M059J (cell line): ENCODE data around the gene G3BP1. TPM values are rescaled to one million over a fixed set of nuclear protein-coding genes. Genes with fewer than 3 reads are reported as not detected.

Source experiments
- DNase-seq: peaks from one replicate; pipeline ENCODE4 v3.0.0-alpha.2; 2012; ENCODE audit warnings: low read depth
- total RNA-seq: library from RNA; depleted of rRNA; stranded (reverse); fragments of >200 nt; shearing (Covaris generic); gene quantifications from 2 replicates; pipeline ENCODE4 v1.2.3, GENCODE V29; 2014; rRNA removed

The G3BP1 gene
- 124 and 167 TPM in 2 replicates for total RNA-seq

DNA sequence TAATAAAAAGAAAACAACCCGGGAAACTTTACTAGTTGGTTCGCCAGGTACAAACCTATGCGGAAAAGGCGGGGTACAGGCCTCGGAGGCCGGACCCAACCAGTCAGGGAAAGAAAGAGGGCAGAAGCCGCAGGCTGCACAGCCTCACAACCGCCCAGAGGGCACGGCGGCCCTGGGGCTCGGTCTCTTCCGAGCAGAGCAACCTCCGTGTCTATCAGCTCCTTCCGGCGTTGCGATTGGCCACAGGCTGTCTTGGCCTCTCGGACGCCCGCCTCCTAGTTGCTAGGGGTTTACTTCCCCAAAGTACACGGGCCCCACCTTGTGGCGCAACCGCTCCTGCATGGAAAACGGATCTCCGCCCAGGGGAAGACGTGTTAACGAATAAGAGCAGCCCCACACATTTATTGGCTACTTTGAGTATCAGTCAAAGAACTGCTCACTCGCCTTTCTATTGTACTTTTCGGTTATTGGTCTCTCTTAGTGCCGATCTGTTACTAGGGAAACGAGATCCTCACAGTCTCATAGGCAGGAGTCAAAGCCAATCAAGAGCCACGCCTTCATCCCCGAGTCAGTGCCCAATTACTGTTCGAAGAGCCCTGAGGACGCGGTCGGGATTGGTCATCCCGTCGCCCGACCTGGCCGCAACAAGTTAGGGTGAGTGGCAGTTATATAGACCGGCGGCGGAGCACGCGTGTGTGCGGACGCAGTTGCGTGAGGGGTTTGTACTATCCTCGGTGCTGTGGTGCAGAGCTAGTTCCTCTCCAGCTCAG lies at the start of gene G3BP1:
TSS of gene G3BP1 (plus strand) at position 696 of the 770 bp plus-strand sequence. CDS start 14,667 bp downstream, outside the sequence.
- DNase-seq: peak; percentile 100

DNA sequence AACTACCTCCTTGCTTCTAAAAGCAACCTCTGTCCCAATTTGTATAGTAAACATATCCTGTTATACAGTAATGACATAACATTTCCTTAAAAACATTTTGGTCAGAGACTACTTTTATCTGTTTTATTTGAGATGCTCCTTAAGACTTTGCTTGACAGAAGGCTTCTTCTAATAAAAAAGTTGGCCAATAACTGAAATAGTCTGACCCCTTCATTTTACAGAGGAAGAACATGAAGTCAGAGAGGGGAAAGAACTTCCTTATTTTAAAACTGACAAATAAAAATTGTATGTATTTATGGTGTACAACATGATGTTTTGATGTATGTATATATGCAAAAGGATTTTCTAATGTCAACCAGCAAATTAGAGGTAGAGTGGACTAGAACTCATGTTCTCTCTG lies 49.2 kb upstream of the G3BP1 start:
- no peak for DNase-seq

DNA sequence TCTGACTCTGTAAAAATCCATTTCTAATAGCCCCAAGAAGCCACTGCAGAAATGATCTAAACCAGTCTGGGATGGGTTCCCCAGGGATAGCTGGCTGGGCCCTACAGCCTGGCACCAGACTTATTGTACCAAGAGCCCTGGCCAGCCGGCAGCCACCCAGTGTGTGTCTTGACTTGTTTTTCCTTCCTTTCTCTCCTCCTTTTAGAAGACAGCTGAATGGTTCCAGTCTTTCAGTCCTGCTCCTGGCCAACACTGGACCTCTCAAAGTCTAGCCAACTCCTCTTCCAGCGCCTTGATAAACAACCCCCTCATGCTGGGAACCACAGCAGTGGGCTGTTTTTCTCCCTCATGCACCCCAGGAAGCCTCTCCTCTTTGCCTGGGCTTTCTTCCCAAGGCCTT lies 47.4 kb upstream of the G3BP1 start:
- no peak for DNase-seq

DNA sequence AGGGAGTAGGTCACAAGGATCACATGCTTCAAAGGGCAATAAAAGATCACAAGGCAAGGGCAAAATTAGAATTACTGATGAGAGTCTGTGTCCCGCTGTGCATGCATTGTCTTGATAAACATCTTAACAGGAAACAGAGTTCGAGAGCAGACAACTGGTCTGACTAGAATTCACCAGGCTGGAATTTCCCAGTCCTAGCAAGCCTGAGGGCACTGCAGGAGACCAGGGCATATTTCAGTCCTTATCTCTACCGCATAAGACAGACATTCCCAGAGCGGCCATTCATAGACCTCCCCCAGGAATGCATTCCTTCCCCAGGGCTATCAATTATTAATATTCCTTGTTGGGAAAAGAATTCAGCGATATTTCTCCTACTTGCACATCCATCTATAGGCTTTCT lies 42.2 kb upstream of the G3BP1 start:
- peak; percentile 32 for DNase-seq

DNA sequence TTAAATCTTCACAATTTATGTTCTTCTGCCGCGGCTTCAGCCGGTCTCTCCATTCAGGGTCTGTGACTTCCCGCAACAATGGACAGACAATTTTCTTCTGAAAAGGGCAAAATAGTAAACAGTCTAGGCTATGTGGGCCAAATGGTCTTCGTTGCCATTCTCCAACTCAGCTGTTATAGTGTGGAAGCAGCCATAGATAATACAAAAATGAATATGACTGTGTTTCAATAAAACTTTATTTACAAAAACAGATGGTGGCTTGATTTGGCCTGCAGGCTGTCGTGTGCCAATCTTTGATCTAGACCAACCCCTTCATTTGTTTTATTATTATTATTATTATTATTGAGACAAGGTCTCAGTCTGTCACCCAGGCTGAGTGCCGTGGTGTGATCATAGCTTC lies 41.4 kb upstream of the G3BP1 start:
- DNase-seq: no peak

DNA sequence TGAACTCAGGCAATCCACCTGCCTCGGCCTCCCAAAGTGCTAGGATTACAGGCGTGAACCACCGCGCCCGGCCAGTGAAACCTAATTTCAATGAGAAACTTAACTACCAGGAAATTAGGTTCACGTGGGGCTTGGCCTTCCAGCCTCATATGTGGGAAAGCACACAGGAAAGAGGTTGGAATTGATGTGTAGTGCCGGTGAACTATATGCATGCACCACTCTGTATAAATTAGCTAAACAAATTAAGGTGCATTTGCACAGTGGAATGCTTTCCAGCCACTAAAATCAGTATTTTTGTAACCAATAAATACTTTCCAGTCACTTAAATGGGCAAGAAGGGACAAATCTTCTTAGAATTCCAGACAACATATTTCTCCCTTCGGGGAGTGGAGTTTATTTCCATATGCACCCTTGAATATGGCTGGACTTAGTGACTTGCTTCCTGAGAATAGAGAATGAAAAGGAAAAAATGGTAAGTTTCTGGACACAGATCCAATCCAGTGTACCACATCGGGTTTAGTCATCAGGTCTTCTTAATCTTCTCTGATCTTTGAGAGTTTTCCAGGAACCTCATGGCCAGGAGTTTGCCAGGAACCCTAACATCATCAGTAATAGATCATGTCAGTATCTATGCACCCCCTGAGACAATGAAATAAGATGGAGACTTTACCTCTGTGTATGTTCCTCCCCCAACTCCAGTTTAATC lies 38.2 kb upstream of the G3BP1 start:
- peak; percentile 68 for DNase-seq

DNA sequence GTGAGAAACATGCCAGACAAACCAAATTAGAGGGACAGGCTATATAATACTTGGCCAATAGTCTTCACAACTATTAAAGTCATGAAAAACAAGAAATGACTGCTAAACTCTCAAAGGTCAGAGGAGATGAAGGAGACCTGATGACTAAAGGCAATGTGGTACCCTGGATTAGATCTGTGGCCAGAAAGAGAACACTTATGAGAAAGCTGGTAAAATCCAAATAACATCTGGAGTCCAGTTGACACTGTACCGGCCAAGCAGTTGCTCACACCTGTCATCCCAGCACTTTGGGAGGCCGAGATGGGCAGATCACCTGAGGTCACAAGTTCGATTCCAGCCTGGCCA lies 37.7 kb upstream of the G3BP1 start:
- DNase-seq: no peak

DNA sequence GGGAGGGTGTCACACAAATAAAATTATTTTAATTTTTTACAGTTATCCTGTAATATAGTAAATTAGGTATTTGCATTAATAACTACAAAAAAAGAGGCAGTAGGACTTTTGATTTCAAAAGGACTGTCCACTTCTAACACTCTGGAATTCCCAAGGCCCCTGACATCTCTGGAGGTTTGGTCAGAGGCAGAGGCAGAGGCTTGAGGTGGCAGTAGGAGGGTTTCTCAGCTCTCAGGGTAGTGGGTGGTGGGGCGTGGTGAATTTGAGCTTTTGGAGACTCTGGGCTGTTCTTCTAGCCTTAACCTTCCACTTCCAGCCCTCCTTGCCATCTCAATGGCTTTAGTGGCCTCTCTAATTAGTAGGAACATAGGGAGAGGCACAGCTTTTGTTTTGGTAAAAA lies 36.1 kb upstream of the G3BP1 start:
- DNase-seq: no peak

DNA sequence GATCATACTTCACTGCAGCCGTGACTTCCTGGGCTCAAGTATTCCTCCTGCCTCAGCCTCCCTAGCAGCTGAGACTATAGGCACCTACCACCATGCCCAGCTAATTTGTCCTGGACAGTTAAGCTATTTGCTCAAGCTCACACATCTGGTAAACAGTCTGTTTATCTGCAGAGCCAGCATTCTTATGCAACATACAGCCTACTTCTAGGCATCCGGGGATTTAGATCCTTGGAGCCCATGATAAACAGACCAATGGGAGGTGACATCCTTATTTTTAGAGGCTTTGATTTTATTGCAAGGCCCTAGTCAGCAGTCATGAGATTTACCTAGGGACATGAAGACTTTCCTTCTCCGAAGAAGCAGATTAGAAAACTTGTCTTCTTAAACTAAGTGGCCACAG lies 34.3 kb upstream of the G3BP1 start:
- no peak for DNase-seq

DNA sequence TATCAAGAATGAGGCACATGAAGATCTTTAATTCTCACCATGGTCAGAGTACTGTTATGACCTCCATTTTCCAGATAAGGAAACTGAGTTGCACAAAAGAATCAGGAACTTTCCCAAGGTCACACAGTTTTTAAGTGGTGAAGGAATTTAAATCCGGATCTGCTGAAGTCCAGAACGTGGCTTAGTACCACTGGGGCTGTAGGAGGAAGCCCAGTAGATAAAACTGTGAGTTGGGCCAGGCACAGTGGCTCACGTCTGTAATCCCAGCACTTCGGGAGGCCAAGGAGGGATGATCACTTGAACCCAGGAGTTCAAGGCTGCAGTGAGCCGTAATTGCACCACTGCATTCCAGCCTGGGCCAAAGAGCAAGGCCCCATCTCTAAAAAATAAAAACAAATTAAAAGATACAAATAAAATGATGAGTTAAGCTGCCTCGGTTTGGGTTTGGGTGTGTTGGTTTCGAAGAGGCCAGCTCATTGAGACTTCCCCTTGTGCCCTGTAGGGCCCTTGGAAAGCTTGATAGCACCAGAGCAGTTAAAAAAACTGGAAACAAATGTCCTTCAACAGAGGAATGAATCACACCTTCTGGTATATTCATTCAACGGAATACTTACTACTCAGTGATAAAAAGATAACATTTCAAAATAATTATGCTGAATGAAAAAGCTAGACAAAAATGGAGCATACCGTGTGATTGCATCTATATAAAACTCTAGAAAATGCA lies 33.5 kb upstream of the G3BP1 start:
- peak; percentile 76 for DNase-seq

DNA sequence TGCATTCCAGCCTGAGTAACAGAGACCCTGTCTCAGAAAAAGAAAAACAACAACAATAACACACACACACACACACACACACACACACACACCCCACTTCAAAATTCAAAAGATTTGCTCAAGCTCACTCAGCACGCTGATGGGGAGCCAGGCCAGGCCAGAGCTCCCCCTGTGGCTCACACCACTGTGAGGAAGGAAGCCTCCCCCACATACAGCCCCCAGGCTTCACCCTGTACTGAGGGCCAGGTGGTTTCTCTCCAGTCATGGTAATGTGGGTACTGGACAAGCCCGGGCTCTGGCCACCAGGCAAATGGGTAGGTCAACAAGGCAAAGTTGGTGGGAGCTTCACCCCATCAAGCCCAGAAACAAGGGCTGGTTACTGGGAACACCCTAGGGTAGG lies 32.4 kb upstream of the G3BP1 start:
- DNase-seq: peak; percentile 53

DNA sequence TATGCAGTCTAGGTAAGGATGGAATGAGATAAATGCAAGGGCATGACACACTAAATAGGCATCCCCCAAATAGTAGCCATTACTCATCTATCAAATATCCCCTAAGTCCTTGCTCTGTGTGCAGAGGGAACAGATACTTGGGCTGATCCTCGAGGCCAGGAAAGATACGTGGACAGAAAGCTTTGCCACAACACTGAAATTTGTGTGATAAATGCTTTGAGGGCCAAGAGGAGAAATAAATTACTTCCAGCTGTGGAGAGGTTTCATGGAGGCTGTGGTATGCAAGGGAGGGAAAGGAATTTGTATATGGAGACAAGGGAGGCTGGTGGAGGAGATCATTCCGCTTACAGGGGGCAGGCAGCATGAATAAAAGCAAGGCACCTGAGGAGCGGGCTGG lies 31.8 kb upstream of the G3BP1 start:
- DNase-seq: peak; percentile 94

DNA sequence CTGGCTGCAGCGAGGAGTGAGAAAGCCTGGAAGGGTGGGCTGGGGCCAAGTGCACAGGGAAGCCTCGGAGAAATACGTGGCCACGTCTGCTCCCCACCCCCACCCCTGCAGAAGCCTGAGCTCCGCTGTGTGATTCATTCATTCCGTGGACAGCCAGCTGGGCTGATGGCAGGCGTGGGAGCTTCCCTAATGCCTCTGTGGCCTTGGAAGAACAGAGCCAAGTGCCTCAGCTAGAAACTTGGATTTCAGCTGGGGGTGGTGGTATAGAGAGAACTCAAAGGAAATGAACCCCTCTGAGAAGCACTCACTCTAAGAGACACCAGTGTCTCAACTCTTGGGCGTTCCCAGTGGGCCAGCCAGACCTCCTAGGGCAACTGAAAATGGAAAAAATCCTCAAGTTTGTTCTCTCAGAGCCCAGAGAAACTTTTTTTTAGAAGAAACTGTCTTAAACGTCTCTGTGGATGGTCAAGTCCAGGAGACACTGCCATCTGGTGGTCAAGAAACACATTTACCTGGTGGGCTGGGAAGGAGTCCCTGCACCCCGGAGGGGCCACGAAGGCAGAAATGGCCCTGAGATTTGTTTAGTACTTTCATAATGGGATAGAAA lies 31.3 kb upstream of the G3BP1 start:
- DNase-seq: peak; percentile 90

DNA sequence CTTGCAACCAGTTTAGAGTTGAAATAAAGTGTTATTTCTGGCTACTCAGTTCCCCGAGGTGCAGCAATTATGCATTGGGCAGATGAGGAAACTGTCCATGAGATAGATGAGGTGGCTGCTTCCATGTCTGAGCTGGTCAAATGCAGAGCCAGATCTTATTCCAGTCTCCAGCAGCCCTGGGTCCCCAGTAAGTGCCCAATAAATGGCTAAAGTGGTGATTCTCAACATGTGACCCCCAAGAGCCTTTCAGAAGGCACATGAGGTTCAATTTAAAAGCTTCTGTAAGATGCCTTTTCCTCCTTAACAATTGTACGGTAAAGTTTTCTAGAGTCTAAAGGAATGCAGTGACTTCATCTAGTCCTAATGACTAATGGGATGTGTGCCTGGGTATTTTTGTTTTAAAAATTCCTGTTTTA lies 30.8 kb upstream of the G3BP1 start:
- peak; percentile 77 for DNase-seq

DNA sequence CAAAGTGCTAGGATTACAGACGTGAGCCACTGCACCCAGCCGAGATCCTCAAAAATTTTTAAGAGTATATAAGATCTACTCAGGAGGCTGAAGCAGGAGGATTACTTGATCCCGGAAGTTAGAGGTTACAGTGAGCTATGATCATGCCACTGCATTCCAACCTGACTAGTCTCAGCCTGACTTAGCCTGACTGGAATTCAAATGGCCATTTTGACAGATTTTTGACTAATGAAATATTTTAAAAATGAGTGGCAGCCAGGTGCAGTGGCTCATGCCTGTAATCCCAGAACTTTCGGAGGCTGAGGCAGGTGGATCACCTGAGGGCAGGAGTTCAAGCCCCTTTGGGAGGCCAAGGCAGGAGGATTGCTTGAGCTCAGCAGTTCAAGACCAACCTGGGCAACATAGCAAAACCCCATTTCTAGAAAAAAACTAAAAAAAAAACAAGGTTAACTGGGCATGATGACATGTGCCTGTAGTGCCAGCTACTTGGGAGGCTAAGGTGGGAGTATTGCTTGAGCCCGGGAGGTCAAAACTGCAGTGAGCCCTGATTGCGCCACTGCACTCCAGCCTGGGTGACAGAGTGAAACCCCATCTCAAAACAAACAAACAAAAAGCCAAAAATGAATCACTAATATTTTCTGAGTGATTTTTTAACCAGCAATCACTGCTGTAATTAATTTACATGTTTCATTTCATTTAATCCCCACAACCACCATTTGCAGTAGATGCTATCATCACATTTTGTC lies 29.9 kb upstream of the G3BP1 start:
- peak; percentile 88 for DNase-seq

DNA sequence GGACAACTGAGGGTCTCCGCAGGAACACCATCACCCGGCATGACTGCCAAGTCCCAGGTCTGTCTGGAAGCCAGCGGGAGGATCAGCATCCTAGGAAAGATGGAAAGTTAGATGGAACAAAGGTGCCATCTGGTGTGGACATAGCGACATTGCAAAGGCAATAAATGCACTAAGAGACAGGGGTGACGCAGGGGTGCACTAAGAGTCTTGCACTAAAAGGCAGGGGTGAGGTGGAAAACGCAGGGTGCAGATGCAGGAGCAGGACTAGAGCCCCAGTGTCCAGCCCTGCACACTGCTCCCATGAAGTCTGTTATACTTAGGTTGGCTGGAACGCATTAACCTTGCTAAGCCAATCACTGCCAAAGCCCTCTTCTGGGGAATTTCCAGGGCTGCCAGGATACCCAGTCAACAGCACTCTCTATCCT lies 28.9 kb upstream of the G3BP1 start:
- peak; percentile 75 for DNase-seq

DNA sequence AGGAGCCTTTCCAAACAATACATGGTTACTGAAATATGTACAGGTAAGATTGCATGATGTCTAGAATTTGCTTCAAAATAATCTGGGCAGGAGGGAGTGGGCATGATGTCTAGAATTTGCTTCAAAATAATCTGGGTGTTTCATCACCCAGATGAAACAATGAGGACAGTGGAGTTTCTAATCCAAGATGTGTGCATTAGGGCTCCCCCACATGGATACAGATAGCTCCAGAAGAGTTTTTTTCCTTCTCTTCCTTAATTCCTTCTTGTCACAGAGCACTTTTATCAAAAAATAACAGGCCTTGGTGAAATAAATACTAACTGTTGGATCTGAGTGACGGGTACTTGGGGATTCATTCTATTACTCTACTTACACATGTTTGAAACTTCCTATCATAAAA lies 28.2 kb upstream of the G3BP1 start:
- no peak for DNase-seq

DNA sequence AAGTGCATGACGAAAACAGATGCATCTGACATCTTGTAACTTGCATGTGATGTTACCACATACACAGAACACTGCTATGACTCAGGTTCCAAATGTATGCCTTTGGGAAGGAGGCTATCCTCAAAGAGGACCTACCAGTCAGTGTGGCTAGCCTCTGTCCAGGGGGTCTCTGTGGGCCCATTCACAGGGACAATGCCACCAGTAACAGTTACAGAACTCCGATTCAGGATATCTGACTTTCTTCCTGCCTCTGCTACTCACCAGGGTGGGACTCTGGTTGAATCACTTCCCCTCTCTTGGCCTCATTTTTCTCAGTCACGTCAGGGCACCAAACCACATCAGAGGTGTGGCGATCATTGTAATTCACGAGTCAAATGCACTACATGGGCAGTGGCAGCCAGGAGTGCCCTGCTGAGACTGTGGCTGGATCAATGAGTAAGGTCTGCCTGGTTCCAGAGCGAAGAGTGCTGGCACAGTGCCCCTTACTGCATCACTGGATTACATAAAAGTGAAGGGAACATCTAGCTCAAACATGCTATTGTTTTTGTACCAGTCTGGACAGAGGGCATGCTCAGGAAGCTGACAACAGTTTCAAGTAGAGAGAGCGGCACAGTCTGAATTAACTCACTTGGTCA lies 26.6 kb upstream of the G3BP1 start:
- DNase-seq: peak; percentile 97

DNA sequence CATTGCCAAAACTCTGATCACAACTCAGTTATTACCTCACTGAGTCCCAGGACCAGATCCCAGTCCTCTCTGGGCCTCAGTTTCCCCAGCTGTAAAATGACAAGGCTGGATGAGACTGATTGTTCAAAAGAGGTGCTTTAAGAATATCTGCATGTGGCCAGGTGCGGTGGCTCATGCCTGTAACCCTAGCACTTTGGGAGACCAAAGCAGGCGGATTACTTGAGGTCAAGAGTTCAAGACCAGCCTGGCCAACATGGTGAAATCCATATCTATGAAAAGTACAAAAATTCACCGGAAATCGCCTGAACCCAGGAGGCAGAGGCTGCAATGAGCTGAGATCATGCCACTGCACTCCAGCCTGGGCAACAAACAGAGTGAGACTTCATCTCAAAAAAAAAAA lies 21.6 kb upstream of the G3BP1 start:
- no peak for DNase-seq

DNA sequence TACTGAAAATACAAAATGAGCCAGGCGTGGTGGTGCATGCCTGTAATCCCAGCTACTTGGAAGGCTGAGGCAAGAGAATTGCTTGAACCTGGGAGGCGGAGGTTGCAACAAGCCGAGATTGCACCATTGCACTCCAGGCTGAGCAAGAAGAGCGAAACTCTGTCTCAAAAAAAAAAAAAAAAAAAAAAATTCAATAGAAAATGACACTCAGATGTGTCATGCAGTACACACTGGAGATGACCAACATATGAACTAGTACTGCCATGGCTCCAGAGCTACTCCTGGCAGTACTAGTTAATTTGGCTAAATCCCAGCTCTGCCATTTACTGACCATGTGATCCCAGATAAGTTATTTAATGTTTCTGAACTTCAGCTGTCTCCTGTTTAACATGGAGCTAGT lies 20.7 kb upstream of the G3BP1 start:
- DNase-seq: peak; percentile 66

DNA sequence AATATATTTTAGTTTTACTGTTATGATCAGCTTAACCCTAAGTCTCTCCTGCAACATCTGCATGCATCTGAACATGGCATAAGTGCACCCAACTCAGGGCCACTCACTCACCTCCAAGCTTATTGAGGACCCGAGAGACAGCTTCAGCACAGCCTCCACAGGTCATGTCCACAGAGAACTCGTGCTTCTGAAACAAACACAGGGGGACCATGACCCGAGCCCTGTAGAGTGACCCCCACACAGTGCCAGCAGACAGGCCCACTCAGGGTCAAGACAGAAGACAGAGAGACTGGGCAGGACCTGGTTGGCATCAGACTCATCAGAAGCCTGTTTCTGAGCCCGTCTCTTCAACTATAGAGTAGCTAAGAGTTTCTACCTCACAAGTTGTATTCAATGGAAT lies 20.2 kb upstream of the G3BP1 start:
- DNase-seq: no peak
